PC-9 (cell line): ENCODE results near the gene STXBP2.

Experiments used
- CTCF ChIP-seq: fragments of 200-600 bp; sonication (generic); conservative IDR thresholded peaks from 2 replicates; pipeline ENCODE4 v1.6.1; 2017; ENCODE audit warnings: mixed run types, antibody characterized with exemption, mild to moderate bottlenecking, moderate library complexity
- EZH2 ChIP-seq: fragments of 200-600 bp; sonication (generic); IDR thresholded peaks from 2 replicates; pipeline ENCODE4 v1.8.0; 2017; ENCODE audit warnings: antibody characterized with exemption, low read depth

GRCh38 chr19:7618348-7618747, 18.6 kb upstream of the STXBP2 start:
- TF ChIP-seq CTCF (no peak), EZH2 (no peak)
